Measurements from ENCODE around the gene SGO2. TPM values are rescaled to one million over a fixed set of nuclear protein-coding genes. Genes with fewer than 3 reads are reported as not detected.

The SGO2 gene
- total and polyA plus RNA-seq, 3 donors from 2014 or later, result 11.9 to 46.0 (median 25.1) TPM

- H3K27ac ChIP-seq, result no peak overlapping the region
- H3K4me3 ChIP-seq, result no peak overlapping the region
- H3K27me3 ChIP-seq, result no peaks in the 10 kb centered on the region
- 68 to 76% methylated on average over 17 to 22 of the region's 22 CpGs for WGBS, 2 donors
- no peak for DNase-seq
- H3K36me3 ChIP-seq (ENCODE audit: low read depth, missing control alignments), result no peaks in the 10 kb centered on the region
- no peaks in the 10 kb centered on the region for H3K9me3 ChIP-seq
- no peak for TF ChIP-seq CTCF (IDR thresholded peaks at IDR 0.05)
- TF ChIP-seq POLR2A (IDR thresholded peaks at IDR 0.05), result no peak
- intact Hi-C loops (cut with DNase I; ENCODE audit: low total_unique reads), result no loop called here
- no peaks in the 10 kb centered on the region for H3K4me1 ChIP-seq
Observed at GRCh38 chr2:200490001-200490400, 36.0 kb upstream of the SGO2 start.

GRCh38 chr2:200492656-200493055 lies 33.4 kb upstream of the SGO2 start:
- Histone ChIP-seq H3K27me3 (no peaks in the 10 kb centered on the region), H3K27ac (no peak overlapping the region), H3K36me3 (ENCODE audit: low read depth, missing control alignments) (no peaks in the 10 kb centered on the region), H3K4me3 (no peak overlapping the region), H3K4me1 (no peaks in the 10 kb centered on the region), H3K9me3 (no peaks in the 10 kb centered on the region)
- no peak for TF ChIP-seq CTCF (IDR thresholded peaks at IDR 0.05)
- no peak for TF ChIP-seq POLR2A (IDR thresholded peaks at IDR 0.05)
- no peak for DNase-seq
- intact Hi-C loops (cut with DNase I; ENCODE audit: low total_unique reads), result no loop called here

GRCh38 chr2:200494048-200494447 lies 32.0 kb upstream of the SGO2 start:
- Histone ChIP-seq H3K27ac (no peak overlapping the region), H3K27me3 (no peaks in the 10 kb centered on the region), H3K4me1 (no peaks in the 10 kb centered on the region), H3K9me3 (no peaks in the 10 kb centered on the region), H3K4me3 (no peak overlapping the region), H3K36me3 (ENCODE audit: low read depth, missing control alignments) (no peaks in the 10 kb centered on the region)
- intact Hi-C loops (cut with DNase I; ENCODE audit: low total_unique reads), result no loop called here
- no peak for TF ChIP-seq CTCF (IDR thresholded peaks at IDR 0.05)
- no peak for TF ChIP-seq POLR2A (IDR thresholded peaks at IDR 0.05)
- 94 to 97% methylated on average over 2 of the region's 2 CpGs for WGBS, 2 donors
- DNase-seq, result no peak

GRCh38 chr2:200496696-200497095 lies 29.3 kb upstream of the SGO2 start:
- intact Hi-C loops (cut with DNase I; ENCODE audit: low total_unique reads), result no loop called here
- H3K4me1 ChIP-seq, result no peaks in the 10 kb centered on the region
- 100% methylated on average over 1 of the region's 1 CpG for WGBS, 2 donors
- no peaks in the 10 kb centered on the region for H3K27me3 ChIP-seq
- H3K4me3 ChIP-seq, result no peak overlapping the region
- TF ChIP-seq CTCF (IDR thresholded peaks at IDR 0.05) (no peak), POLR2A (IDR thresholded peaks at IDR 0.05) (no peak)
- H3K9me3 ChIP-seq, result no peaks in the 10 kb centered on the region
- H3K27ac ChIP-seq, result no peak overlapping the region
- DNase-seq, result no peak
- H3K36me3 ChIP-seq (ENCODE audit: low read depth, missing control alignments), result no peaks in the 10 kb centered on the region

GRCh38 chr2:200498402-200499162 lies 27.4 kb upstream of the SGO2 start:
- DNase-seq, result no peak
- Histone ChIP-seq H3K9me3 (no peaks in the 10 kb centered on the region), H3K4me3 (no peak overlapping the region), H3K36me3 (ENCODE audit: low read depth, missing control alignments) (no peaks in the 10 kb centered on the region), H3K27ac (no peak overlapping the region), H3K27me3 (no peaks in the 10 kb centered on the region), H3K4me1 (no peaks in the 10 kb centered on the region)
- WGBS, 2 donors, result 91 to 97% methylated on average over 2 of the region's 2 CpGs
- intact Hi-C loops (cut with DNase I; ENCODE audit: low total_unique reads), result no loop called here
- no peak for TF ChIP-seq POLR2A (IDR thresholded peaks at IDR 0.05)
- TF ChIP-seq CTCF (IDR thresholded peaks at IDR 0.05), result no peak
